GM18526 (cell line): ENCODE results near the gene DDB1.

Source experiments
- POLR2A ChIP-seq: IDR thresholded peaks from 3 replicates; pipeline ENCODE4 v1.6.1; 2011; ENCODE audit not compliant: insufficient read length; ENCODE audit errors: extremely low read depth

The DDB1 gene

GRCh38 chr11:61361237-61361740 lies 28.4 kb upstream of the DDB1 start:
- TF ChIP-seq POLR2A: no peak

DNA sequence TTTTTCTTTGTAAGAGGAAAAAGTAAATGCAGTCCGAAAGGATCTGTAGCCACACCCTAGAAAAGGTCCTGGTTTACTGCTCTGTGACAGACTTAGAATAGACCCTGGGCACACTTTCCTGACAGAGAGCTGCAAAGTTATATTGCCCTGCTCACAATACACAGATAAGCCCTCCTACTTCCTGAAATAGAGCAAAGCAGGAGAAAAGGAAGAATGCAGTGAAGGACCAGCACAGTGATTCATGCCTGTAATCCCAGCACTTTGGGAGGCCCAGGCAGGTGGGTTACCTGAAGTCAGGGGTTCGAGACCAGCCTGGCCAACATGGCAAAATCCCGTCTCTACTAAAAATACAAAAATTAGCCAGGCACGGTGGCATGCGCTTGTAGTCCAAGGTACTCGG lies 26.6 kb upstream of the DDB1 start:
- no peak for TF ChIP-seq POLR2A

- no peak for TF ChIP-seq POLR2A
Measured at GRCh38 chr11:61358566-61358965, 25.7 kb upstream of the DDB1 start.

- TF ChIP-seq POLR2A: no peak
Measured at GRCh38 chr11:61357894-61358239, 25.0 kb upstream of the DDB1 start.

DNA sequence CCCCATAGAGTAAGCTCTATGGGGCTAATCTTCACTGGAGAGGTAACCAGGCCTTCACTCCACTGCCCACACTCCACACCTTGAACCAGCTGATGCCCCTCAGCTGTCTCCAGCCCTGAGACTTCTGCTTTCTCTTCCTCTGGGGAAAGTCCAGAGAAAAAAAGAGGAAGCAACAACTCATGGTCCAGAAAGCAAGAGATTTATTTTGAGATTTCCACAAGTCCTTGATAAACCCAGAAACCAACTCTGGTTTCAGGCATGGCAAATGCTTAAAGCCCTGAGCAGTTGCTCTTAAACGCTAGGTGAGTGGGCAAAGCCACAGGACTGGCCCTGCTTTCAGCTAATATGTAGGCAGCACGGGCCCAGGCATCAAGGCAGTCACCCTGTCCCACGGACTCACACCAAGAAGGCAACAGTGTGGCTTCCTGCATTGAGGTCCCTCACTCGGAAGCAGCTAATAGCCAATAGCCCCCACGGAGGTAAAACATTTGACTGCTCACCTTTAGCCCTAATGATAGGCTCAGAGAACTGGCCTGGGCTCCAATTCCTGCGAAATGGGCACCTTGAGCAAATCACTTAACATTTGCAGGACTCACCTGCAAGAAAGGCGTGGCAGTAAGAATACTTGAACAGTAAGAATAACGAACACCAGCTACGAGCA lies 24.5 kb upstream of the DDB1 start:
- TF ChIP-seq POLR2A: no peak

DNA sequence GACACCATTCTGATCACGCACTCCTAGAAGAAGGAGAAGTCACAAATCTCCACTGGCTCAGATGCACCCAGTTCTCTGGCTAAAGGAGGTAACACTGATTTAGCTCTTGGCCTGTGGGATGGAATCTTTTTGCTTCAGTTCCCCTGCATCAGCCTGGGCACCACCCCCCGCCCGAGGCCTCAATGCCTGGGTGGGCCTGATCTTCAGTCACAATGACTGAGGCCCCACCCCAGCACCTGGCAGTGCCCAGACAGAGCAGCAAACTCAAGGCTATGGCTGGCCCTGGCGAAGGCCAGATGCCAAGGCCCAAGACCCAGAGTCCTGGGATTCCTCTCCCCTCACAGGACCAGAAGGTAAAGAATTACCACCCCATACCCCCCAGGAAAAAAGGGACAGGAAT lies 23.8 kb upstream of the DDB1 start:
- no peak for TF ChIP-seq POLR2A

- no peak for TF ChIP-seq POLR2A
Measured at GRCh38 chr11:61354208-61354607, 21.3 kb upstream of the DDB1 start.

DNA sequence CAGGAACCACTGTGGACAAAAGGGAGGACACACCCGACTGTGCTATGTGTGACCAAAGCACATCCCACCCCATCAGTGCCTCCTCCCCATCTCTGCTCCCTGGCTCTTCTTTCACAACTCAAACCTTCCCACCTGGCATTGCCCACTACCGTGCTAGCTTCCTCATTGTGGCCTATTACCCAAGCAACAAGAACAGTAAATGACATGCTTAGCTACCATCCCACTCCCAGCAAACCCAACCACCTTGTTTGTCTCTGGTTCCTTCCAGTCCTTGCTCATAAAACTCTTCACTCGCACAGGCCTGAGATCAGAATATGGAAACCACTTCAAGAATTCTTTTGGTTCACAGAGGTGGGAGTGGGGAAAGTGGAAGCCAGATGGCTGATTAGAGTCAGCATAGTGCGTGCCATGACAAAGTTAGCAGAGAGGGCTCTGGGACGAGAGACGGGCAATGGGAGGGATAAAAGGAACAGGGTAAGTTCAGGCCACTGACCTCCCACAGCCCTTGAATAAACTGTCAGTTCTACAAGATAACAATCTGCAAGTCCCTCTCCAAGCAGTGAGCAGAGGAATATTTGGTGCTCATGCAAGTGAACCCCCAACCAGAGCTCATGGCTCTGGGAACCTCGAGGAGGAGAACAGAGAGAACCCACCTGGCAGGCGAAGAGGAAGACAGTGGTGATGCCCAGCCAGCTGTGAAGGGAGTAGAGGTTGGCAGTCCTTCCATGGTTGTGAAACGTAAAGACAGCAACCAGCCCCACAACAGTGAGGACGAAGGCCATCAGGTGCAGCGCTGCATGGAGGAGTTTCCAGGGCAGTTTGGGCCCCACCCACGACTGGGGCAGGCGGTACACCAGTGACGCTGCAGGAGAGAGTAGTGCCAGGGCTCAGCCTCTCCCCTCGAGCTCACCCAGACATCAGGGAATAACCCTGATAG lies 20.5 kb upstream of the DDB1 start:
- TF ChIP-seq POLR2A: no peak

DNA sequence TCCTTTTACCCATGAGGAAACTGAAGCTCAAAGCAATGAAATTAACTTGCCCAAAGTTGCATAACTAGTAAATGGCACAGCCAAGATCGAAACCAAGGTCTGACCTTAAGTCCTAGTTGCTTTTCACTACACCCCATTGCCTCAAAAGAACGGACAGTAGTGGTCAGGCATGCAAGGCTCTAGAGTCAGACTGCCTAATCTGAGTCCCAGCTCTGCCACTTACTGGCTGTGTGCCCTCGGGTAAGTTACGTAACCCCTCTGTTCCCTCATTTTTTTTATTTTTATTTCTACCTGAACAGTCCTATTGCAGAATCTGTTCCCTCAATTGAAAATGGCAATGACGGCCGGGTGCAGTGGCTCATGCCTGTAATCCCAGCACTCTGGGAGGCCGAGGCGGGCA lies 19.1 kb upstream of the DDB1 start:
- no peak for TF ChIP-seq POLR2A

DNA sequence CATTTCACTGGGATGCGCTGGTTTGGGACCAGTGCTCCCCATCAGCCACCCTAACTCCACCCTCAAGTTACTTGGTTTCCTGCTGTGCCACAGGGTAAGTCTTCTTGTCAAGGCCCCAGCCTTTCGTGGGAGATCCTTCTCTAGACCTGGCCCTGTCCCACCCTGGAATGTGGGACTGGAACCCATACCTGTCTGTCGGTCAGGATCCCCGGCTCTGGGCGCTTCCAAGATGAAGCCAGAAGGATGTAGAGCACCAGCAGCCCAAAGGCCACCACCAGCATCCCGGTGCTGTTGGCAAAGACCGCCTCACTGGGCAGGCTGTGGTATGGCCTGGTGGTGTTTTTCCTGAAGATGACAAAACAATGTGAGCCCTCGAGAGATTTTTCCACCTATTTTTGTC lies 17.9 kb upstream of the DDB1 start:
- TF ChIP-seq POLR2A: no peak

DNA sequence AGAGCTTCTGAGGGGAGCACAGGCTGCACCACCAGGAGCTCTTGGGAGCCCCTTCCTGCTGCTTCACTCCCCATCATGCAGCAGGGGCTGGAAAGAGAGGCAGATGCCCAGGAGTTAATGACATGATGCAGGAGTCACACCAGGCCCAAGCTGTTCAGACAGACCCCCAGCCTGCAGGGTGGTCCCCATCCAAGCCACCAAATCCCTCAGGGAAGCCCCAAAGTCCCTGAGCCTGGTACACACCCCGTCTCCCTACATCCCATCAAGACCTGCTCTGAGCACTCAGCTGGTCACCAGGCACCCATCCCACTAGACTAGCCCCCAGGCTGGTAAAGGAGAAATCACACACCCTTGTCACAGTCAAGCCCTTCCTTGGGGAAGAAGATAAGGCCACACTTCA lies 17.4 kb upstream of the DDB1 start:
- no peak for TF ChIP-seq POLR2A

DNA sequence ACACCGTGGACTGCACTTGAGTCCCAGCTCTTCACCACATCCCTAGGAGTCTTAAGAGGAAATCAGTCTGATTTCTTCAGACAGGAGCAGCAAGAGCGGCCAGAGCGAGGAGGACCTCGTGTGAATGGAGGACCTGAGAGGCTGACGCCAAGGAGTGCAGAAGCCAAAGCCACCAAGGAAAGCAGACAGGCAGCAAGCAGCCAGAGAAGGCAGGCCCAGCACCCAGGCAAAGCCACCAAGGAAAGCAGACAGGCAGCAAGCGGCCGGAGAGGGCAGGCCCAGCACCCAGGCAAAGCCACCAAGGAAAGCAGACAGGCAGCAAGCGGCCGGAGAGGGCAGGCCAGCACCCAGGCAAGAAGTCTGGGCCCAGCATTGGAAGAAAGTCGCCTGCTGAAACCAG lies 17.0 kb upstream of the DDB1 start:
- TF ChIP-seq POLR2A: no peak

GRCh38 chr11:61349189-61349751 lies 16.4 kb upstream of the DDB1 start:
- TF ChIP-seq POLR2A: no peak

GRCh38 chr11:61347916-61348461 lies 15.1 kb upstream of the DDB1 start:
- no peak for TF ChIP-seq POLR2A

GRCh38 chr11:61345954-61346843 lies 13.3 kb upstream of the DDB1 start:
- TF ChIP-seq POLR2A: no peak
